ENCODE data around the gene TRIM52. TPM values are rescaled to one million over a fixed set of nuclear protein-coding genes. Genes with fewer than 3 reads are reported as not detected.
A peak's percentile ranks its signal among the peaks of the same experiment; 100 is the strongest.

Gene TRIM52
- total RNA-seq, 2 donors from 2014 or later, result 13.1 to 15.9 TPM

GRCh38 chr5:181245427-181246275 is 15.3 kb downstream of the TRIM52 start:
- Histone ChIP-seq H3K27ac (peak overlapping the region; percentile 96 to 99), H3K9me3 (no peaks in the 10 kb centered on the region), H3K4me3 (peak overlapping the region; percentile 76), H3K4me1 (ENCODE audit: control insufficient read depth in 1 of 2, low read depth in 2 of 2) (peaks cover 33 to 71% of the 10 kb centered on the region in 2 donors), H3K27me3 (replicated peaks; ENCODE audit: insufficient read depth) (no peaks in the 10 kb centered on the region), H3K36me3 (peaks cover 12% of the 10 kb centered on the region)
- no peak for TF ChIP-seq CTCF (IDR thresholded peaks at IDR 0.05)
- no peak for DNase-seq (ENCODE audit: low spot score)
- ATAC-seq (ENCODE audit: insufficient number of reproducible peaks, low FRiP score, low read depth), result no peak

- Histone ChIP-seq H3K4me1 (ENCODE audit: control insufficient read depth in 1 of 2, low read depth in 2 of 2) (peaks cover 30 to 55% of the 10 kb centered on the region in 2 donors), H3K27me3 (replicated peaks; ENCODE audit: insufficient read depth) (no peaks in the 10 kb centered on the region), H3K9me3 (no peaks in the 10 kb centered on the region), H3K4me3 (peak within 1 kb of the TSS; percentile 88), H3K27ac (peak within 1 kb of the TSS; percentile 96 to 99), H3K36me3 (peaks cover 22% of the 10 kb centered on the region)
- peak; percentile 11 for TF ChIP-seq CTCF (IDR thresholded peaks at IDR 0.05)
- ATAC-seq (ENCODE audit: insufficient number of reproducible peaks, low FRiP score, low read depth) (peak; percentile 59), DNase-seq (ENCODE audit: low spot score) (peak; percentile 70)
These were observed 17.2 kb downstream of the TRIM52 start, which contains the start of gene RACK1 for GRCh38 chr5:181243564-181244343. TSS of gene RACK1 (minus strand) at chr5:181243906. CDS start at chr5:181243800, 106 bp downstream.

- H3K27ac ChIP-seq, result peak overlapping the region; percentile 96 to 99
- no peaks in the 10 kb centered on the region for H3K9me3 ChIP-seq
- H3K4me3 ChIP-seq, result peak overlapping the region; percentile 88
- H3K4me1 ChIP-seq (ENCODE audit: control insufficient read depth in 1 of 2, low read depth in 2 of 2), result peaks cover 28 to 48% of the 10 kb centered on the region in 2 donors
- no peak for TF ChIP-seq CTCF (IDR thresholded peaks at IDR 0.05)
- no peaks in the 10 kb centered on the region for H3K27me3 ChIP-seq (replicated peaks; ENCODE audit: insufficient read depth)
- peaks cover 29% of the 10 kb centered on the region for H3K36me3 ChIP-seq
- ATAC-seq (ENCODE audit: insufficient number of reproducible peaks, low FRiP score, low read depth), result no peak
- no peak for DNase-seq (ENCODE audit: low spot score)
These were observed 17.9 kb downstream of the TRIM52 start for GRCh38 chr5:181243018-181243563.

GRCh38 chr5:181242031-181242451 is 18.9 kb downstream of the TRIM52 start:
- Histone ChIP-seq H3K4me1 (ENCODE audit: control insufficient read depth in 1 of 2, low read depth in 2 of 2) (peaks cover 23 to 42% of the 10 kb centered on the region in 2 donors), H3K9me3 (no peaks in the 10 kb centered on the region), H3K27me3 (replicated peaks; ENCODE audit: insufficient read depth) (no peaks in the 10 kb centered on the region), H3K27ac (peak overlapping the region; percentile 96 to 99), H3K36me3 (peaks cover 40% of the 10 kb centered on the region), H3K4me3 (peak overlapping the region; percentile 88)
- TF ChIP-seq CTCF (IDR thresholded peaks at IDR 0.05), result no peak
- ATAC-seq (ENCODE audit: insufficient number of reproducible peaks, low FRiP score, low read depth) (no peak), DNase-seq (ENCODE audit: low spot score) (no peak)
